Rectal smooth muscle tissue (tissue), 1 donor: Measurements from ENCODE around the gene PERM1.
"Not testable (repeated sequence)": the region's sequence is repeated elsewhere in the genome, so short reads cannot be mapped to it uniquely, and the experiment has no call there.

Source experiments
- H3K27ac ChIP-seq: one replicate; pipeline ENCODE4 v1.7.0; 2013; ENCODE audit warnings: low read depth, low read length, inconsistent platforms
- H3K27me3 ChIP-seq: one replicate; pipeline ENCODE4 v1.7.0; 2013; ENCODE audit warnings: low read length; ENCODE audit not compliant: control insufficient read depth, insufficient read depth
- H3K36me3 ChIP-seq: one replicate; pipeline ENCODE4 v1.7.0; 2013; ENCODE audit warnings: low read length; ENCODE audit not compliant: control insufficient read depth, insufficient read depth
- H3K4me1 ChIP-seq: one replicate; pipeline ENCODE4 v1.7.0; 2013; ENCODE audit warnings: low read length; ENCODE audit not compliant: control insufficient read depth, insufficient read depth
- H3K4me3 ChIP-seq: one replicate; pipeline ENCODE4 v1.7.0; 2013; ENCODE audit warnings: low read length
- H3K9ac ChIP-seq: one replicate; pipeline ENCODE4 v1.7.0; 2013; ENCODE audit warnings: low read length

The PERM1 gene

DNA sequence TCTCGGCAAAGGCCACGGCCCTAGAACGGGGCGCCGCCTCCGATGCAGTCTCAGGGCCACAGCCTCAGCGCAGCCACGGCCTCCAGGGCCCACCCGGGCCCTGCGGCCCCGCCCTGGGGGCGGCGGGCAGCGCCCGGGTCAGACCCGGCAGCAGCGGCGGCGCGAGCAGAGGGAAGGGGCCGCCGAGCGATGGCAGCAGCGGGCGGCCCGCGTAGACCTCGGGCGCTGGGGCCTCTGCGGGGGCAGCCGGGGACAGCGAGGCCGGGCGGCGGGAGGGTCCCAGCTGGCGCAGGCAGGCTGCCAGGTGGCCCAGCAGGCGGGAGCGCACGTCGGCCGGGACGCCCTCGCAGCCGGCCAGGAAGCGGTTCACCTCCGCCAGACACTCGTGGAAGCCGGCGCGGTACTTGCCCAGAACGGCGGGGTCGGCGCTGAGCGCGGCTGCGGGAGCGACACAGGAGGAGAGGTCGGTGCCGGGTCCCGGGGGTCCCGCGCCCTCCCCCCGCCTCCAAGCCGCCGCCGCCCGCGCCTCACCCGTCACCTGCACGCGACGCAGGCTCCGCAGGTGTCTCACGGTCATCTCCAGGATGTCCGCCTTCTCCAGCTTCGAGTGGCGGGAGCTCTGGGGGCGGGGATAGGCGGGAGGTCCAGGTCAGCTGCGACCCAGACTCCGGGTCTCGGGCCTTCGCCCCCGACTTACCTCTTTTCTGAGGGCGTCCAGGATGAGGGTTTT, 17.3 kb upstream of the PERM1 start:
- Histone ChIP-seq H3K9ac (peak overlapping the region; percentile 30), H3K4me1 (no peaks in the 10 kb centered on the region), H3K36me3 (no peaks in the 10 kb centered on the region), H3K27ac (peak overlapping the region; percentile 70), H3K27me3 (peaks cover 1% of the 10 kb centered on the region), H3K4me3 (peak overlapping the region; percentile 70)

- Histone ChIP-seq H3K27me3 (no peaks in the 10 kb centered on the region), H3K9ac (peak overlapping the region; percentile 30), H3K27ac (no peak overlapping the region), H3K4me3 (peak overlapping the region; percentile 70), H3K4me1 (no peaks in the 10 kb centered on the region), H3K36me3 (no peaks in the 10 kb centered on the region)
These were observed 16.8 kb upstream of the PERM1 start for GRCh38 chr1:998745-998994.

- H3K36me3 ChIP-seq = no peaks in the 10 kb centered on the region
- H3K27me3 ChIP-seq = no peaks in the 10 kb centered on the region
- H3K27ac ChIP-seq = no peak overlapping the region
- peak overlapping the region; percentile 8 for H3K4me3 ChIP-seq
- no peaks in the 10 kb centered on the region for H3K4me1 ChIP-seq
- no peak overlapping the region for H3K9ac ChIP-seq
These were observed 16.3 kb upstream of the PERM1 start for GRCh38 chr1:997993-998744.

DNA sequence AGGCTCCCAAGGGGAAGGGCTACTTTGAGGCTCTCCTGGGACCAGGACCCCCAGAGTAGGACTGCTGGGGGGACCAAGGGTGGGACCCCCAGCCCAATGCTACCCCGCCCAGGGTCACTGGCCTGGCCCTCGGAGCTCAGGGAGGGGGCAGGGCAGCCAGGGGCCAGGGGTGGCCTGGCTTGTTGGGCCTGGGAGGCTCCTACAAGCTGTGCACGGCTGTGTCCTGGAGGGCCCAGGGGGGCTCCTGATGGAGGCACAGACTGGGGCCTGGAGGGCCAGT, 15.8 kb upstream of the PERM1 start:
- H3K4me1 ChIP-seq = no peaks in the 10 kb centered on the region
- no peak overlapping the region for H3K9ac ChIP-seq
- no peaks in the 10 kb centered on the region for H3K27me3 ChIP-seq
- H3K36me3 ChIP-seq = no peaks in the 10 kb centered on the region
- no peak overlapping the region for H3K27ac ChIP-seq
- no peak overlapping the region for H3K4me3 ChIP-seq

- H3K36me3 ChIP-seq = no peaks in the 10 kb centered on the region
- no peaks in the 10 kb centered on the region for H3K4me1 ChIP-seq
- H3K4me3 ChIP-seq = no peak overlapping the region
- H3K27me3 ChIP-seq = no peaks in the 10 kb centered on the region
- no peak overlapping the region for H3K27ac ChIP-seq
- no peak overlapping the region for H3K9ac ChIP-seq
These were observed 15.2 kb upstream of the PERM1 start for GRCh38 chr1:996851-997712.

- Histone ChIP-seq H3K36me3 (no peaks in the 10 kb centered on the region), H3K27ac (no peak overlapping the region), H3K4me3 (no peak overlapping the region), H3K27me3 (no peaks in the 10 kb centered on the region), H3K9ac (no peak overlapping the region), H3K4me1 (no peaks in the 10 kb centered on the region)
These were observed 14.1 kb upstream of the PERM1 start for GRCh38 chr1:995665-996633.

GRCh38 chr1:994546-994945, 12.7 kb upstream of the PERM1 start:
- not testable (repeated sequence) for H3K9ac ChIP-seq, H3K4me3 ChIP-seq, H3K27ac ChIP-seq, H3K27me3 ChIP-seq, H3K36me3 ChIP-seq, H3K4me1 ChIP-seq

GRCh38 chr1:993379-993995, 11.6 kb upstream of the PERM1 start:
- no peaks in the 10 kb centered on the region for H3K4me1 ChIP-seq
- no peak overlapping the region for H3K9ac ChIP-seq
- no peak overlapping the region for H3K4me3 ChIP-seq
- no peaks in the 10 kb centered on the region for H3K27me3 ChIP-seq
- no peak overlapping the region for H3K27ac ChIP-seq
- H3K36me3 ChIP-seq = no peaks in the 10 kb centered on the region

DNA sequence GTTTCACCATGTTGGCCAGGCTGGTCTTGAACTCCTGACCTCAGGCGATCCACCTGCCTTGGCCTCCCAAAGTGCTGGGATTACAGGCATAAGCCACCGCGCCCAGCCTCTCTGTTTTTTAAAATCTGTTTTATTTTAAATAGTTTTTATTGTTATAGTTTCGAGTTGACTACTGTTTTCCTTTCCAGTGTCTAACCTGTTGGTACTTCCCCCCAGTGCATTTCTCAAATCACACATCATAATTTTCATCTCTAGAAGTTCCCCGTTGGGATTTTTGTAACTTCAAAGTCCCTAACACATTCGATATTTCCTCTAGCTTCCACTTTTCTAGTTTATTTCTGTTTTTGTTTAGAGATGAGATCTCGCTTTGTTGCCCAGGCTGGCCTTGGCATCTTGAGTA, 10.5 kb upstream of the PERM1 start:
- Histone ChIP-seq H3K4me3 (no peak overlapping the region), H3K9ac (no peak overlapping the region), H3K4me1 (no peaks in the 10 kb centered on the region), H3K27ac (no peak overlapping the region), H3K36me3 (no peaks in the 10 kb centered on the region), H3K27me3 (no peaks in the 10 kb centered on the region)

DNA sequence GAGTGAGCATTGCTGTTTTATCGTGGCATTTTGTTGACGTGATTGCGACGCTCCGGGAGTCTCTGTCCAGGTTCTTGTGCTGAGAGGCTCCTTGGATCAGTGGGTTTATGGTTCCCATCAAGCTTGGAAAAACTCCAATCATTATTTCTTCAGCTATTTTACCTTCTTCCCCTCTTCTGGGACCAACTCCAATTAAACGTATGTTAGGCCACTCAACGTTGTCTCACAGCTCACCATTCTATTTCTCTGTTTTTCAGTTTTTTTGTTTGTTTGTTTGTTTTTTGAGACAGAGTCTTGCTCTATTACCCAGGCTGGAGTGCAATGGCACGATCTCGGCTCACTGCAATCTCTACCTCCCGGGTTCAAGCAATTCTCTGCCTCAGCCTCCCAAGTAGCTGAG, 10.0 kb upstream of the PERM1 start:
- no peaks in the 10 kb centered on the region for H3K4me1 ChIP-seq
- H3K36me3 ChIP-seq = no peaks in the 10 kb centered on the region
- H3K4me3 ChIP-seq = no peak overlapping the region
- H3K27ac ChIP-seq = no peak overlapping the region
- no peak overlapping the region for H3K9ac ChIP-seq
- H3K27me3 ChIP-seq = no peaks in the 10 kb centered on the region

- not testable (repeated sequence) for H3K36me3 ChIP-seq, H3K27me3 ChIP-seq, H3K4me1 ChIP-seq, H3K4me3 ChIP-seq, H3K9ac ChIP-seq, H3K27ac ChIP-seq
These were observed 9.4 kb upstream of the PERM1 start for GRCh38 chr1:991275-991674.

DNA sequence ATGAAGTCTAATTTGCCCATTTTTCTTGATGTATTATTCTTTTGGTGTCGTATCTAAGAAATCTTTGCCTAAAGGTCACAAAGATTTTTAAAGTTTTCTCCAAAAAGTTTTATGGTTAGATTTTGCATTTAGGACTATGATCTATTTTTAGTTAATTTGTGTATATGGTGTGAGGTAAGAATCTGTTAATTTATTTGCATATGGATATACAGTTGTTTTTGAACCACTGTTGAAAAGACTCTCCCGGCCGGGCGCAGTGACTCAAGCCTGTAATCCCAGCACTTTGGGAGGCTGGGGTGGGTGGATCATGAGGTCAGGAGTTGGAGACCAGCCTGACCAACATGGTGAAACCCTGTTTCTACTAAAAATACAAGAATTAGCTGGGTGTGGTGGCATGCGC, 6.2 kb upstream of the PERM1 start:
- not testable (repeated sequence) for H3K36me3 ChIP-seq

More for the DNA sequence above, 6.2 kb upstream of the PERM1 start:
- not testable (repeated sequence) for H3K27me3 ChIP-seq, H3K4me1 ChIP-seq, H3K27ac ChIP-seq, H3K4me3 ChIP-seq, H3K9ac ChIP-seq
